GM23338 (cell line): ENCODE results near the gene SLX4IP. TPM values are rescaled to one million over a fixed set of nuclear protein-coding genes. Genes with fewer than 3 reads are reported as not detected.

Experiments used
- ATAC-seq: fragments of 200-7000 bp; cut with Tn5 transposase; 3 replicates; pipeline ENCODE4 v1.9.1; 2020
- DNase-seq: peaks from one replicate; pipeline ENCODE4 v3.0.0-alpha.2; 2015; ENCODE audit warnings: low spot score
- H2AFZ ChIP-seq: fragments of 200-600 bp; sonication (generic); 2 replicates; pipeline ENCODE4 v1.8.0; 2016; ENCODE audit warnings: antibody characterized with exemption, mild to moderate bottlenecking, moderate library complexity
- H3F3A ChIP-seq: fragments of 200-600 bp; sonication (generic); replicated peaks from 2 replicates; pipeline ENCODE4 v1.8.0; 2017; ENCODE audit warnings: antibody characterized with exemption, mixed run types, low read depth
- H3K27ac ChIP-seq: fragments of 200-600 bp; sonication (generic); 2 replicates; pipeline ENCODE4 v1.6.1; 2016; ENCODE audit warnings: low read depth
- H3K27me3 ChIP-seq: fragments of 200-600 bp; sonication (generic); 2 replicates; pipeline ENCODE4 v1.8.0; 2016; ENCODE audit warnings: mild to moderate bottlenecking, mixed run types, moderate library complexity; ENCODE audit not compliant: insufficient read depth
- H3K36me3 ChIP-seq: fragments of 200-600 bp; sonication (generic); 2 replicates; pipeline ENCODE4 v1.8.0; 2016; ENCODE audit warnings: mild to moderate bottlenecking; ENCODE audit not compliant: insufficient read depth
- H3K4me1 ChIP-seq: fragments of 200-600 bp; sonication (generic); 2 replicates; pipeline ENCODE4 v1.8.0; 2016; ENCODE audit warnings: mild to moderate bottlenecking, moderate library complexity; ENCODE audit not compliant: insufficient read depth
- H3K4me2 ChIP-seq: fragments of 200-600 bp; sonication (generic); 2 replicates; pipeline ENCODE4 v1.7.1; 2017; ENCODE audit warnings: mixed run types
- H3K4me3 ChIP-seq: fragments of 200-600 bp; sonication (generic); 2 replicates; pipeline ENCODE4 v1.6.1; 2016; ENCODE audit warnings: mixed run types
- H3K79me2 ChIP-seq: fragments of 200-600 bp; sonication (generic); replicated peaks from 2 replicates; pipeline ENCODE4 v1.8.0; 2017; ENCODE audit warnings: mild to moderate bottlenecking; ENCODE audit not compliant: insufficient read depth
- H3K9me2 ChIP-seq: fragments of 200-600 bp; sonication (generic); 2 replicates; pipeline ENCODE4 v1.8.0; 2017; ENCODE audit not compliant: insufficient read depth
- H4K20me1 ChIP-seq: fragments of 200-600 bp; sonication (generic); replicated peaks from 2 replicates; pipeline ENCODE4 v1.8.0; 2017; ENCODE audit warnings: mild to moderate bottlenecking; ENCODE audit not compliant: insufficient read depth
- H3K27ac Mint-ChIP-seq: 2 replicates; pipeline ENCODE4 v1.8.0; 2020; ENCODE audit warnings: inconsistent platforms, mild to moderate bottlenecking, moderate library complexity, mixed read lengths
- H3K27me3 Mint-ChIP-seq: 3 replicates; pipeline ENCODE4 v1.8.0; 2022; ENCODE audit warnings: low read depth, mild to moderate bottlenecking, moderate library complexity, mixed read lengths, inconsistent platforms; ENCODE audit not compliant: insufficient read depth, poor library complexity
- H3K36me3 Mint-ChIP-seq: 3 replicates; pipeline ENCODE4 v1.8.0; 2021; ENCODE audit warnings: low read depth, mild to moderate bottlenecking, inconsistent platforms, moderate library complexity, mixed read lengths
- H3K4me1 Mint-ChIP-seq: 3 replicates; pipeline ENCODE4 v1.8.0; 2020; ENCODE audit warnings: mild to moderate bottlenecking, inconsistent platforms, mixed read lengths
- H3K4me3 Mint-ChIP-seq: 3 replicates; pipeline ENCODE4 v1.8.0; 2021; ENCODE audit warnings: moderate library complexity, mild to moderate bottlenecking, inconsistent platforms, mixed read lengths
- H3K9me3 Mint-ChIP-seq: 3 replicates; pipeline ENCODE4 v1.8.0; 2020; ENCODE audit warnings: moderate library complexity, mild to moderate bottlenecking, inconsistent platforms, mixed read lengths
- CREB1 ChIP-seq: fragments of 250-450 bp; sonication (Bioruptor Pico); IDR thresholded peaks from 2 replicates; pipeline ENCODE4 v1.5.0; 2020; ENCODE audit warnings: low read depth, mild to moderate bottlenecking, moderate library complexity
- CTCF ChIP-seq, 2 experiments: fragments of 200-600 bp in 1 of 2; sonication (generic) in 1 of 2; conservative IDR thresholded peaks; 2 replicates each; pipeline versions ENCODE4 v1.5.1 to v1.6.1; 2016 to 2017; ENCODE audit warnings: antibody characterized with exemption in 2 of 2, low read depth in 2 of 2, mild to moderate bottlenecking in 2 of 2, moderate library complexity in 1 of 2
- ETS1 ChIP-seq: IDR thresholded peaks from 2 replicates; pipeline ENCODE4 v1.6.1; 2016; ENCODE audit warnings: antibody characterized with exemption
- EZH2 ChIP-seq: fragments of 200-600 bp; sonication (generic); IDR thresholded peaks from one replicate; pipeline ENCODE4 v1.8.0; 2017; ENCODE audit warnings: antibody characterized with exemption, mild to moderate bottlenecking, low read depth; ENCODE audit not compliant: unreplicated experiment
- EZH2phosphoT487 ChIP-seq: fragments of 200-600 bp; sonication (generic); IDR thresholded peaks from one replicate; pipeline ENCODE4 v1.8.1; 2018; ENCODE audit warnings: antibody characterized with exemption; ENCODE audit not compliant: unreplicated experiment
- JUNB ChIP-seq: IDR thresholded peaks from one replicate; pipeline ENCODE4 v1.6.1; 2016; ENCODE audit warnings: antibody characterized with exemption; ENCODE audit not compliant: unreplicated experiment
- NANOG ChIP-seq: IDR thresholded peaks from 2 replicates; pipeline ENCODE4 v1.6.1; 2016; ENCODE audit warnings: antibody characterized with exemption, borderline replicate concordance
- POLR2AphosphoS5 ChIP-seq: IDR thresholded peaks from 2 replicates; pipeline ENCODE4 v1.6.1; 2016; ENCODE audit warnings: antibody characterized with exemption, low read depth
- REST ChIP-seq: IDR thresholded peaks from one replicate; pipeline ENCODE4 v1.6.1; 2018; ENCODE audit warnings: antibody characterized with exemption; ENCODE audit not compliant: unreplicated experiment
- STAT1 ChIP-seq: IDR thresholded peaks from one replicate; pipeline ENCODE4 v1.6.1; 2016; ENCODE audit warnings: antibody characterized with exemption; ENCODE audit not compliant: unreplicated experiment
- ZNF114 ChIP-seq: fragments of 250-450 bp; sonication (Bioruptor Pico); IDR thresholded peaks from 2 replicates; pipeline ENCODE4 v1.5.0; 2020; ENCODE audit warnings: mild to moderate bottlenecking, moderate library complexity
- ZNF331 ChIP-seq: fragments of 250-450 bp; sonication (Bioruptor Pico); IDR thresholded peaks from 2 replicates; pipeline ENCODE4 v1.5.0; 2020; ENCODE audit warnings: low read depth, mild to moderate bottlenecking, moderate library complexity
- ZNF462 ChIP-seq: fragments of 250-450 bp; sonication (Bioruptor Pico); IDR thresholded peaks from 2 replicates; pipeline ENCODE4 v1.5.0; 2020; ENCODE audit warnings: mild to moderate bottlenecking, moderate library complexity
- polyA plus RNA-seq: library from polyadenylated mRNA; unstranded; fragments of >200 nt; fragmentation: Nextera tagmentation; extraction: Ambion mirVana; gene quantifications from 2 replicates; pipeline ENCODE4 v1.2.1, GENCODE V29; 2016
- total RNA-seq: library from RNA; depleted of rRNA; stranded (reverse); fragments of >200 nt; shearing (Covaris generic); gene quantifications from 2 replicates; pipeline ENCODE4 v1.2.3, GENCODE V29; 2014

Gene SLX4IP
- total and polyA plus RNA-seq, 2 experiments from 2014 or later: 9.1 to 9.8 TPM

GRCh38 chr20:10635476-10636208 is 200.5 kb downstream of the SLX4IP start:
- Histone ChIP-seq H2AFZ (no peak overlapping the region), H3K4me2 (no peak overlapping the region), H3K27me3 (no peaks in the 10 kb centered on the region), H3K9me2 (no peaks in the 10 kb centered on the region; the same call in 1 of the 2 replicates), H3K4me1 (peaks cover 62% of the 10 kb centered on the region), H3K36me3 (peaks cover 20% of the 10 kb centered on the region), H3K27ac (no peak overlapping the region), H3K4me3 (no peak overlapping the region), H3F3A (no peaks in the 10 kb centered on the region), H3K79me2 (0 out of 2 replicates have a peak, but pooled peaks cover 3% of the 10 kb centered on the region), H4K20me1 (0 out of 2 replicates have a peak, but pooled peaks cover 2% of the 10 kb centered on the region)
- Mint-ChIP-seq H3K4me3 (no peak overlapping the region), H3K9me3 (no peaks in the 10 kb centered on the region), H3K4me1 (peaks cover 78% of the 10 kb centered on the region), H3K27me3 (peaks cover 7% of the 10 kb centered on the region), H3K27ac (no peak overlapping the region), H3K36me3 (peaks cover 31% of the 10 kb centered on the region)
- no peak for DNase-seq
- no peak for ATAC-seq
- no peak for TF ChIP-seq JUNB
- no peak for TF ChIP-seq REST
- no peak for TF ChIP-seq CTCF (conservative IDR thresholded peaks at IDR 0.05; ENCODE audit: low read depth in 2 of 2)
- no peak for TF ChIP-seq EZH2phosphoT487
- no peak for TF ChIP-seq POLR2AphosphoS5
- no peak for TF ChIP-seq ZNF462 (CRISPR knock-in tag)
- no peak for TF ChIP-seq ZNF114
- TF ChIP-seq STAT1: no peak
- TF ChIP-seq CREB1 (CRISPR knock-in tag): no peak
- no peak for TF ChIP-seq NANOG
- TF ChIP-seq ETS1: no peak
- TF ChIP-seq EZH2: no peak
- TF ChIP-seq ZNF331: no peak
